GM19043 (cell line): ENCODE results near the gene RBM39.
"Not testable (repeated sequence)": the region's sequence is repeated elsewhere in the genome, so short reads cannot be mapped to it uniquely, and the experiment has no call there.

ENCODE experiments used
- ATAC-seq: cut with Tn5 transposase; IDR thresholded peaks from one replicate; pipeline ENCODE4 v1.9.1; 2021; ENCODE audit warnings: low read depth; ENCODE audit not compliant: unreplicated experiment

Gene RBM39

GRCh38 chr20:35690265-35690664 lies 51.8 kb downstream of the RBM39 start:
- no peak for ATAC-seq

DNA sequence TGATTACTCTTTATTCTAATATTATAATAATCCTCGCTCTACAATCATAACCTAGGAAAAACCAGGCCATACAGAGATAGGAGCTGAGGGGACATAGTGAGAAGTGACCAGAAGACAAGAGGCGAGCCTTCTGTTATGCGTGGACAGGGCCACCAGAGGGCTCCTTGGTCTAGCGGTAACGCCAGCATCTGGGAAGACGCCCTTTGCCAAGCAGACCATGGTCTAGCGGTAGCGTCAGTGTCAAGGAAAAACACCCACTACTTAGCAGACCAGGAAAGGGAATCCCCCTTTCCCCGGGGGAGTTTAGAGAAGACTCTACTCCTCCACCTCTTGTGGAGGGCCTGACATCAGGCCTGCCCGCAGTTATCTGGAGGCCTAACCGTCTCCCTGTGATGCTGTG lies 55.2 kb downstream of the RBM39 start:
- not testable (repeated sequence) for ATAC-seq

GRCh38 chr20:35685368-35685767 lies 56.7 kb downstream of the RBM39 start:
- not testable (repeated sequence) for ATAC-seq

- no peak for ATAC-seq
These were observed 60.1 kb downstream of the RBM39 start for GRCh38 chr20:35681960-35682359.

GRCh38 chr20:35680452-35681183 lies 61.4 kb downstream of the RBM39 start:
- no peak for ATAC-seq

- no peak for ATAC-seq
These were observed 67.1 kb downstream of the RBM39 start for GRCh38 chr20:35674921-35675320.

- no peak for ATAC-seq
These were observed 68.2 kb downstream of the RBM39 start for GRCh38 chr20:35673884-35674283.

DNA sequence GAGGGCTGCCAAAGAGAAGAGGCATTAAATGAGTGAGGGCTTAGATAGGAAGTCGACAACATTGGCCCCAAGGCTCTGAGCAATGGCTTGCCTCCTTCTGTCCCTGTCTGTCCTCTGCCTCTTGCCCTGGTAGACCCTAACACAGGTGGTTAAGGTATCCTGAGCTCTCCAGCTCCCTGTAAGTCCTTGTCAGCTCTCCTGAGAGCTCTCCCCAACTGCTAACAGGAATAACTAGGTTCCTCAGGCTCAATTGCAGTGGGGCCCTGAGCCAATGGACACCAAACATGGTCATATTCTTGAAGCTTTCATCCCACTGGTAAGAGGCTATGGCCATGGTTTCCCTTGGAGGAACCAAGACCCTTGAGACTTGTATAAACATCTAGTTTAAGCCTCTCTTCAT lies 72.4 kb downstream of the RBM39 start:
- no peak for ATAC-seq

DNA sequence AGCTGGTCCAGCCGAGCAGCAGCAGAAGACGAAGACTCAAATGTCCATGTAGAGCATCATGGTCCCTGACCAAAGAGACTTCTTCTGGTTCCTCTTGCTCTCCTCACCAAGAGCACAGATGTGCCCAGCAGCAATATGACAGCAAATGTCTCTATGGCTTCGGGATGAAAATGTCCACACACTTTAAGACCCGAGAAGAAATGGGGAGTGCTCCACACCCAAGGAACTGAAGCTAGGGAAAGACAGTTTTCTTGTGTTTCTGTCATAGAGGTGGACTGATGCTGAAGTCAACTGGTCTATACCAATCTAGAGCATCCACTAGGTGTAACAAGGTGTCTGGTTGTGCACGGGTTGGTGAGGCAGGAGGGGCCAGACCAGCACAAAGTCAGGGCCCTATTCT lies 72.8 kb downstream of the RBM39 start:
- no peak for ATAC-seq

DNA sequence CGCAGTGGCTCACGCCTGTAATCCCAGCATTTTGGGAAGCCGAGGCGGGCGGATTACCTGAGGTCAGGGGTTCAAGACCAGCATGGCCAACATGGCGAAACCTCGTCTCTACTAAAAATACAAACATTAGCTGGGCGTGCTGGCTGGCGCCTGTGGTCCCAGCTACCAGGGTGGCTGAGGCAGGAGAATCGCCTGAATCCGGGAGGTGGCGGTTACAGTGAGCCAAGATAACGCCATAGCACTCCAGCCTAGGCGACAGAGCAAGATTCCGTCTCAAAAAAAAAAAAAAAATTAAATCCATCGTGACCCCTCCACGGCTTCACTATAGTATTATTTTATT lies 76.1 kb downstream of the RBM39 start:
- ATAC-seq: no peak

GRCh38 chr20:35664466-35665206 lies 77.4 kb downstream of the RBM39 start, which contains the start of the genes CPNE1 and RBM12:
Gene CPNE1 (minus strand): TSS chr20:35664900. CDS start chr20:35632923, 31,977 bp downstream.
Gene RBM12 (minus strand): TSS chr20:35664900. CDS start chr20:35655322, 9,578 bp downstream.
- ATAC-seq: peak; percentile 84

DNA sequence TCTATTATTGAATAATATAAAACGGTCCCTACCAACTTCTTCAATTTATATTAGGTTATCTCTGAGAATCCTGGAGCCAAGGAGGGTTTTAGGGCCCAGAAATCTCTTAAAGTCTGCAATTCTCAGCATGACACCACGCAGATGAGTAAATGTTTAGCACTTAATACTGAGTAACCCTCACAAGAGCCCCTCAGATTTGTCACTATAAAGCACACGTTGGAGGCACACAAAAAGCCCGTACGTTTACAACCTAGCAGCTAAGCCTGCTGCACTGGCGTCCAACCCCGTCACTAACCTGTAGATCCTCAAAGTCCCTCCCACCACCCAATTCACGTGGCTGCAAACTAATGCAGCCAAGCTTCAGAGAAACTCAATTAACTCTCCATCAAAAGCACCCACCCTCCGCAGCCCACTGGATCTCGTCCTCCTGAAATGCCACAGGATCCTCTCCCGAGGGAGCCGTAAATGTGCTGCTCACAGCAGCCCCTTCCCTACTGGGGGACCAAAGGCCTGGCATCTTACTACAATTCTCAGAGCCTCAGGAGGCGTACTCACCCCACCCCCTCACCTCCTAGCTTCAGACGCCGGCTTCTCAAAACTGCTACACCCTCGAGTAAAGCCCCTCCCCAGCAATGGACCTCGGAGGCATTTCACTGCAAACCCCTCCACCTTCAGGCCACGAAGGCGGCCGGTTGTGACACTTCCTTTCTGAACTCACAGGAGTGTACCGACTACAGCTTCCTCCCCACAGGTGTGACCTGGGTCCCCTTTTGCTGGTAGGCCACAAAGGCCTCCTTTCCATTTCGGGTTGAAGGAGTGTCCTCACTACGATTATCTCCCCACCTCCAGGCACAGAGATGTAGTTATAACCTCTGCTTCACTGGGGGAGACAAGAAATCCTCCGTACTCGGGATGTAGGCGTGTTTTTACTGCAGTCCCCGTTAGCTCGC lies 78.3 kb downstream of the RBM39 start:
- ATAC-seq: peak; percentile 25

DNA sequence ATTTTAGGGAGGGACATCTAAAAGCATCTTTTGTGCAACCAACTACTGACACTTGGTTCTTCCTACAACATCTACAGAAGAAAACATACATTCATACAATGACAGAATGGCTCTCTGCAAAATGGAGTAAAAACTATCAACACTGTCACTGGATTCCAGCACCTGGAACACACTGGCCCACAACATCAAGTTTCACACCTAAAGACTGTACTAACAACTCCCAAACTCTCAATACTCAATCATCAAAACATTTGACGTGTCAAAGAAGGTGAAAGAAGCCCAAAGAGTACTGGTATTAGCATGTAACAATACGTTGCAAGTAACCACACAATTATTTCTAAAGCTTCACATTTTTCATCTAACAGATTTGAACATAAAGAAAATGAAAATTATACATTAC lies 79.5 kb downstream of the RBM39 start:
- no peak for ATAC-seq

DNA sequence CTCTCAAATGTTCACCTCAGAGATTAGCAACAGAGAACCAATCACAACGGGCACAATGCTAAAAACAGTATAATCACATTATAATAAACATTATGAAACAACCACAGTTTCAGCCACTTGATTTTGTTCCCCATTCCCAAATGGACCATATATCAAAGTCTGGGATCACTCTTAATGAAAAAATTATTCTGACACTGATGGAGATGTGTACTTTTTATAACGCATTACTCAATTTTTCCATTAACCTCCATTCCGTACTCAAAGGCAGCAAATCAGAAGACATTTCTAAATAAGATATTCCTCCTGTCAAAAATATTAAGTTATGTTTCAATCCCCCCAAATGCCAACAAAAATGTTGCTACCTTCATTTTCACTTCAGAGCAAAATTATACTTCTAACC lies 80.2 kb downstream of the RBM39 start:
- no peak for ATAC-seq

DNA sequence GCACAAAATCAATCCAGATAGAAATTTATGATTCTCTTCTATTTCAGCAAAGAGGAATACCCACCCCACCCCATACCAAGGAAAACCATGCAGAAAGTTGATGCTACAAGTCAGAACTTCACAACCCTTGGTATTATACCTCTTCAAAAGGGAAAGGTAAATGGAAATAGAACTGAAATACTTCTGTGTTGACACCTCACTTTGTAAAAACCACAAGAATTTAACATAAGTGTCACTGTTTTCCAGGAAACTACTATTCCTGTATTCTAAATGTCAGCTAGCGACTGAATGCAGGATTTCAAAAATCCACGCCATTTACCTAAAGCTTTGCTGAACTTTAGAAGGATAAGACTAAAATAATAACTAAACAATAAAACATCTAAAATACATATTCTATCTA lies 81.0 kb downstream of the RBM39 start:
- ATAC-seq: no peak

DNA sequence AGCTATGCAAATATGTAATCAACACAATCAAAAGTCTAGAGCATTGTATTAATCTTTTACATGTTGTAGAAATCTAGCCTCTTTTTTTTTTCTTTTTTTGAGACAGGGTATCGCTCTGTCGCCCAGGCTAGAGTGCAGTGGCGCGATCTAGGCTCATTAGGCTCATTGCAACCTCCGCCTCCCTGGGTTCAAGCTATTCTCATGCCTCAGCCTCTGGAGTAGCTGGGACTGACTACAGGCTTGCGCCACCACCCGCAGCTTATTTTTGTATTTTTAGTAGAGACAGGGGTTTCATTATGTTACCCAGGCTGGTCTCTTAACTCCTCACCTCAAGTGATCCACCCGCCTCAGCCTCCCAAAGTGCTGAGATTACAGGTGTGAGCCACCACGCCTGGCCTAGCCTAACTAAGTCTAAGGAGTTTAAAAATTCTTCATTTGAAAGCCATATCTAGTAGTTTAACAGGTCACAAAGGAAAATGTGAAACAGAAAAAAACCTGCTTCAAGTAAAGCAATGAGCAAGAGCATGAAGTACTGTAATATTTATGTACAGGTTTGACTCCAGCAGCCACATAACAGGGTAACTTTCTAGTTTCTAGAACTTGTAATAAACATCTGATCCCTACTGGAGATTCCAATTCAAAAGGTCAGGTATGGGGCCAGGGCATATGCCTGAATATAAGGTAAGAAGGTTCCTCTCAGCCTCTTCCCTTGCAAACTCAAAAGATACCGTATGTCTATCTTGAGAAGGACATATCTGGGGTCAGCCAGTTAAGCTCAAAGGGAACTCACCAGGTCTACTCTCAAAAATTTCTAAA lies 81.7 kb downstream of the RBM39 start:
- no peak for ATAC-seq

GRCh38 chr20:35657271-35657670 lies 84.8 kb downstream of the RBM39 start:
- ATAC-seq: no peak

GRCh38 chr20:35654415-35654814 lies 87.6 kb downstream of the RBM39 start:
- no peak for ATAC-seq

- no peak for ATAC-seq
These were observed 88.2 kb downstream of the RBM39 start for GRCh38 chr20:35653893-35654292.
